HepG2 (cell line): ENCODE results near the gene ZBTB20. TPM values are rescaled to one million over a fixed set of nuclear protein-coding genes. Genes with fewer than 3 reads are reported as not detected.

Experiments used
- ATAC-seq: fragments of 200-7000 bp; cut with Tn5 transposase; 3 replicates; pipeline ENCODE4 v1.9.1; 2020; ENCODE audit warnings: mild to moderate bottlenecking, moderate library complexity
- BruUV-seq: library from RNA; stranded (reverse); fragments of 400-500 nt; replicated peaks from 2 replicates; lab custom pipeline; 2021; lab: Mats Ljungman, UMichigan
- CTCF ChIA-PET: fragments of 300-600 bp; formaldehyde crosslinking; extraction: SDS; loops from one replicate; lab custom pipeline; 2021; ENCODE audit warnings: low total read pairs, inconsistent platforms, low intra/inter-chr PET ratio; lab: Yijun Ruan, JAX
- POLR2A ChIA-PET: fragments of 350-600 bp; sonication (Branson Sonifier 250); formaldehyde crosslinking; loops from one replicate; lab custom pipeline; 2020; ENCODE audit warnings: antibody characterized with exemption, inconsistent platforms; lab: Yijun Ruan, JAX
- DNase-seq: peaks from one replicate; pipeline ENCODE4 v3.0.0-alpha.2; 2015; ENCODE audit warnings: low spot score
- FAIRE-seq: peaks from 3 replicates; lab custom pipeline; 2011; peaks lifted over from hg19 to GRCh38; lab: Jason Lieb, UNC
- H2AFZ ChIP-seq: one replicate; pipeline ENCODE4 v1.6.1; 2011; ENCODE audit warnings: low read length, inconsistent platforms
- H3K27ac ChIP-seq: fragments of 300-600 bp; 3 replicates; pipeline ENCODE4 v1.8.0; 2011; ENCODE audit warnings: mixed run types, mild to moderate bottlenecking, mixed read lengths, low read length, inconsistent platforms; ENCODE audit not compliant: insufficient read depth; ENCODE audit errors: extremely low read length
- H3K27me3 ChIP-seq, 2 experiments: fragments of 200-600 bp in 1 of 2; 2 replicates in 1 of 2; 3 replicates in 1 of 2; pipeline versions ENCODE4 v1.6.0 to v1.8.0; 2011; ENCODE audit warnings: low read length in 2 of 2, mild to moderate bottlenecking in 2 of 2, moderate library complexity in 2 of 2, inconsistent platforms in 1 of 2; ENCODE audit not compliant: insufficient read depth in 2 of 2, control insufficient read depth in 1 of 2
- H3K36me3 ChIP-seq, 2 experiments: fragments of 200-600 bp in 1 of 2; replicated peaks in 1 of 2; 2 replicates in 1 of 2; 3 replicates in 1 of 2; pipeline versions ENCODE4 v1.5.1 to v1.8.0; 2011; ENCODE audit warnings: low read length in 2 of 2, inconsistent platforms in 1 of 2; ENCODE audit not compliant: insufficient read depth in 2 of 2, control insufficient read depth in 1 of 2
- H3K4me1 ChIP-seq: 2 replicates; pipeline ENCODE4 v1.5.1; 2012; ENCODE audit warnings: low read length, inconsistent platforms; ENCODE audit not compliant: insufficient read depth
- H3K4me2 ChIP-seq: 2 replicates; pipeline ENCODE4 v1.6.0; 2011; ENCODE audit warnings: low read depth, low read length, inconsistent platforms
- H3K4me3 ChIP-seq, 3 experiments: fragments of 200-600 bp in 1 of 3; sonication (generic), shearing (Covaris generic) in 1 of 3; replicated peaks in 1 of 3; 2 replicates each; pipeline ENCODE4 v1.5.1; 2011 to 2016; ENCODE audit warnings: low read length in 3 of 3, inconsistent platforms in 2 of 3, low read depth in 2 of 3, mild to moderate bottlenecking in 2 of 3, control low read depth in 1 of 3, mixed read lengths in 1 of 3; ENCODE audit not compliant: insufficient read depth in 1 of 3
- H3K79me2 ChIP-seq: one replicate; pipeline ENCODE4 v1.6.1; 2011; ENCODE audit warnings: low read length, inconsistent platforms; ENCODE audit not compliant: insufficient read depth
- H3K9ac ChIP-seq: 2 replicates; pipeline ENCODE4 v1.6.0; 2011; ENCODE audit warnings: mild to moderate bottlenecking, low read depth, low read length, inconsistent platforms; ENCODE audit not compliant: insufficient read depth
- H3K9me3 ChIP-seq: 2 replicates; pipeline ENCODE4 v1.5.1; 2012; ENCODE audit warnings: mild to moderate bottlenecking, low read length
- H4K20me1 ChIP-seq: 2 replicates; pipeline ENCODE4 v1.6.0; 2011; ENCODE audit warnings: inconsistent platforms, mild to moderate bottlenecking, low read length, moderate library complexity; ENCODE audit not compliant: insufficient read depth
- GATA4 ChIP-seq: sonication (generic); IDR thresholded peaks from 2 replicates; pipeline ENCODE4 v1.6.1; 2016; ENCODE audit warnings: antibody characterized with exemption, low read depth, borderline replicate concordance
- GATAD1 ChIP-seq: IDR thresholded peaks from 2 replicates; pipeline ENCODE4 v1.6.1; 2016; ENCODE audit warnings: missing genetic modification reagents, missing compliant biosample characterization
- HNRNPH1 ChIP-seq: fragments of 200-400 bp; formaldehyde crosslinking; optimal IDR thresholded peaks from 2 replicates; pipeline ENCODE3; 2017; ENCODE audit warnings: mild to moderate bottlenecking, low read depth, low read length
- POLR2A ChIP-seq, 2 experiments: IDR thresholded peaks; 2 replicates each; pipeline ENCODE4 v1.6.1; 2011; ENCODE audit warnings: low read depth in 2 of 2, low read length in 2 of 2, mild to moderate bottlenecking in 1 of 2, moderate library complexity in 1 of 2; ENCODE audit not compliant: insufficient read depth in 1 of 2
- RBFOX2 ChIP-seq: fragments of 200-400 bp; formaldehyde crosslinking; IDR thresholded peaks from 2 replicates; pipeline ENCODE4 v1.6.1; 2017; ENCODE audit warnings: low read depth, mild to moderate bottlenecking, low read length
- SCMH1 ChIP-seq: sonication (generic); formaldehyde crosslinking; IDR thresholded peaks from 2 replicates; pipeline ENCODE4 v1.9.0; 2021; ENCODE audit warnings: missing genetic modification reagents, mild to moderate bottlenecking, borderline replicate concordance
- SMAD1 ChIP-seq: sonication (generic); formaldehyde crosslinking; IDR thresholded peaks from 2 replicates; pipeline ENCODE4 v1.4.0; 2020; ENCODE audit warnings: missing genetic modification reagents, low read depth, mild to moderate bottlenecking, borderline replicate concordance
- ZEB1 ChIP-seq: IDR thresholded peaks from 2 replicates; pipeline ENCODE4 v1.6.1; 2012; ENCODE audit warnings: mild to moderate bottlenecking, low read depth, inconsistent platforms; ENCODE audit not compliant: insufficient replicate concordance
- ZFP1 ChIP-seq: IDR thresholded peaks from 2 replicates; pipeline ENCODE4 v1.6.1; 2016
- ZFP37 ChIP-seq: sonication (generic); formaldehyde crosslinking; IDR thresholded peaks from 2 replicates; pipeline ENCODE4 v1.4.0; 2020; ENCODE audit warnings: missing genetic modification reagents, borderline replicate concordance
- ZFP41 ChIP-seq: sonication (generic); formaldehyde crosslinking; IDR thresholded peaks from 2 replicates; pipeline ENCODE4 v1.4.0; 2020; ENCODE audit warnings: mild to moderate bottlenecking, missing genetic modification reagents, borderline replicate concordance
- ZNF143 ChIP-seq: sonication (generic); formaldehyde crosslinking; IDR thresholded peaks from 2 replicates; pipeline ENCODE4 v1.4.0; 2020; ENCODE audit warnings: missing genetic modification reagents
- ZNF253 ChIP-seq: sonication (generic); formaldehyde crosslinking; IDR thresholded peaks from 2 replicates; pipeline ENCODE4 v1.8.0; 2022; ENCODE audit warnings: mild to moderate bottlenecking, missing genetic modification reagents, borderline replicate concordance
- ZNF569 ChIP-seq: sonication (generic); formaldehyde crosslinking; IDR thresholded peaks from 2 replicates; pipeline ENCODE4 v1.5.0; 2020; ENCODE audit warnings: mild to moderate bottlenecking, missing genetic modification reagents, moderate library complexity, borderline replicate concordance
- ZSCAN29 ChIP-seq: sonication (generic); formaldehyde crosslinking; conservative IDR thresholded peaks from 2 replicates; pipeline ENCODE4 v1.4.0; 2020; ENCODE audit warnings: mild to moderate bottlenecking, missing genetic modification reagents
- WGBS: methylation state at CpG from one replicate; pipeline ENCODE4 v1.1.6; 2017; ENCODE audit warnings: low lambda C conversion rate; 5-methylcytosine and 5-hydroxymethylcytosine counted together
- in situ Hi-C: cut with HindIII; loops from 2 replicates; pipeline ENCODE4 v1.10.0; 2017; ENCODE audit warnings: low pct_unique_long_range_greater_than_20kb; ENCODE audit not compliant: extremely low pct_ligation_motif_present
- intact Hi-C: fragments of 100-400 bp; cut with micrococcal nuclease; formaldehyde crosslinking; loops from one replicate; pipeline ENCODE4 v1.10.0; 2022; ENCODE audit not compliant: unreplicated experiment
- polyA plus RNA-seq, 8 experiments: library from polyadenylated mRNA; depleted of rRNA in 3 of 8; stranded (reverse) in 7 of 8; unstranded in 1 of 8; fragments of >200 nt; fragmentation: Illumina TruSeq in 4 of 8; extraction: Trizol in 4 of 8; gene quantifications; 2 replicates each; pipeline versions ENCODE4 v1.2.1 to v1.2.3, GENCODE V29; 2011 to 2016; ENCODE audit warnings: low read depth in 4 of 8, missing spikeins in 1 of 8, mixed read lengths in 1 of 8; ENCODE audit not compliant: insufficient read depth in 1 of 8
- total RNA-seq, 5 experiments: library from RNA; depleted of rRNA; stranded (reverse); fragments of >200 nt; fragmentation: Illumina TruSeq; extraction: Trizol; gene quantifications; 2 replicates each; pipeline ENCODE4 v1.2.3, GENCODE V29; 2016; ENCODE audit warnings: low read depth in 1 of 5
- TF ChIP-seq, protein P1 (sequence below): sonication (generic); formaldehyde crosslinking; IDR thresholded peaks from 2 replicates; pipeline ENCODE4 v1.5.1; 2020; ENCODE audit warnings: mild to moderate bottlenecking, missing genetic modification reagents, moderate library complexity
- TF ChIP-seq, protein P2 (sequence below): sonication (generic); formaldehyde crosslinking; IDR thresholded peaks from 2 replicates; pipeline ENCODE4 v1.4.0; 2020; ENCODE audit warnings: mild to moderate bottlenecking, missing genetic modification reagents
- TF ChIP-seq, protein P3 (sequence below): IDR thresholded peaks from 2 replicates; pipeline ENCODE4 v1.6.1; 2018; ENCODE audit warnings: missing genetic modification reagents

Gene ZBTB20
- total and polyA plus RNA-seq, 2 of the 13 experiments (the other 11 are each of a cell fraction or from before 2014, with no cell fraction given), result 1.9 to 8.8 TPM

DNA sequence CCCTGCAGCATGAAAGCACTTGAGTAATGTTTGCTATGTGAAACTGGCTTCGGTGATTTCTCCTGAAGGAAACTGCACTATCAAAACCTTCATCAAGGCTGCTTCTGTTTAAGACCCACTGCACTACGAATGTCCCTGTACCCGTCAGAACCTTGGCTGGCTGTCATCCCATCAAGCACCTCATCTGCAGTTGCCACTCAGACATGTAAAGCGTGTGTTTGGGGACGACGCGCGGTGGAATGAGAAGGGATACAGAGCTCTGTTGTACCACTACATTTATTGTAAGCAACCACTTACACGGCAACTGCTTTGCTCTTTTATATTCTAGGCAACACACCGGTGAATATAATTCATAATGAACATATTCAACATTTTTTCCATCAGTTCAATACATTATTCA, 705.7 kb downstream of the ZBTB20 start:
- POLR2A ChIA-PET, result no interaction called here
- no TSS peak for BruUV-seq
- FAIRE-seq (no peak), ATAC-seq (no peak), DNase-seq (no peak)
- no peak overlapping the region for H3K4me3 ChIP-seq
- H3K27me3 ChIP-seq, result no peaks in the 10 kb centered on the region
- H4K20me1 ChIP-seq, result no peaks in the 10 kb centered on the region; the same call in 1 of the 2 replicates
- CTCF ChIA-PET, result no interaction called here
- no peak overlapping the region for H3K9ac ChIP-seq
- in situ Hi-C loops (no loop called here), intact Hi-C loops (no loop called here)
- H3K79me2 ChIP-seq, result no peaks in the 10 kb centered on the region
- H3K9me3 ChIP-seq, result no peaks in the 10 kb centered on the region
- no peaks in the 10 kb centered on the region for H3K4me1 ChIP-seq
- no peak overlapping the region for H3K27ac ChIP-seq
- H3K36me3 ChIP-seq, result no peaks in the 10 kb centered on the region
- H2AFZ ChIP-seq, result no peak overlapping the region
- H3K4me2 ChIP-seq, result no peak overlapping the region
- WGBS, result 91% methylated on average over 10 of the region's 10 CpGs
- TF ChIP-seq RBFOX2 (no peak), HNRNPH1 (no peak), SCMH1 (CRISPR knock-in tag) (no peak), ZEB1 (no peak), GATAD1 (CRISPR knock-in tag) (no peak), ZNF569 (CRISPR knock-in tag) (no peak), ZFP41 (CRISPR knock-in tag) (no peak), ZSCAN29 (CRISPR knock-in tag) (no peak), ZNF143 (no peak), ZNF253 (no peak), ZFP1 (CRISPR knock-in tag) (no peak), POLR2A (IDR thresholded peaks at IDR 0.05; ENCODE audit: insufficient read depth in 1 of 2, low read depth in 2 of 2, low read length in 2 of 2) (no peak), GATA4 (no peak), SMAD1 (CRISPR knock-in tag) (no peak), ZFP37 (CRISPR knock-in tag) (no peak)
- TF ChIP-seq, protein P1, sequence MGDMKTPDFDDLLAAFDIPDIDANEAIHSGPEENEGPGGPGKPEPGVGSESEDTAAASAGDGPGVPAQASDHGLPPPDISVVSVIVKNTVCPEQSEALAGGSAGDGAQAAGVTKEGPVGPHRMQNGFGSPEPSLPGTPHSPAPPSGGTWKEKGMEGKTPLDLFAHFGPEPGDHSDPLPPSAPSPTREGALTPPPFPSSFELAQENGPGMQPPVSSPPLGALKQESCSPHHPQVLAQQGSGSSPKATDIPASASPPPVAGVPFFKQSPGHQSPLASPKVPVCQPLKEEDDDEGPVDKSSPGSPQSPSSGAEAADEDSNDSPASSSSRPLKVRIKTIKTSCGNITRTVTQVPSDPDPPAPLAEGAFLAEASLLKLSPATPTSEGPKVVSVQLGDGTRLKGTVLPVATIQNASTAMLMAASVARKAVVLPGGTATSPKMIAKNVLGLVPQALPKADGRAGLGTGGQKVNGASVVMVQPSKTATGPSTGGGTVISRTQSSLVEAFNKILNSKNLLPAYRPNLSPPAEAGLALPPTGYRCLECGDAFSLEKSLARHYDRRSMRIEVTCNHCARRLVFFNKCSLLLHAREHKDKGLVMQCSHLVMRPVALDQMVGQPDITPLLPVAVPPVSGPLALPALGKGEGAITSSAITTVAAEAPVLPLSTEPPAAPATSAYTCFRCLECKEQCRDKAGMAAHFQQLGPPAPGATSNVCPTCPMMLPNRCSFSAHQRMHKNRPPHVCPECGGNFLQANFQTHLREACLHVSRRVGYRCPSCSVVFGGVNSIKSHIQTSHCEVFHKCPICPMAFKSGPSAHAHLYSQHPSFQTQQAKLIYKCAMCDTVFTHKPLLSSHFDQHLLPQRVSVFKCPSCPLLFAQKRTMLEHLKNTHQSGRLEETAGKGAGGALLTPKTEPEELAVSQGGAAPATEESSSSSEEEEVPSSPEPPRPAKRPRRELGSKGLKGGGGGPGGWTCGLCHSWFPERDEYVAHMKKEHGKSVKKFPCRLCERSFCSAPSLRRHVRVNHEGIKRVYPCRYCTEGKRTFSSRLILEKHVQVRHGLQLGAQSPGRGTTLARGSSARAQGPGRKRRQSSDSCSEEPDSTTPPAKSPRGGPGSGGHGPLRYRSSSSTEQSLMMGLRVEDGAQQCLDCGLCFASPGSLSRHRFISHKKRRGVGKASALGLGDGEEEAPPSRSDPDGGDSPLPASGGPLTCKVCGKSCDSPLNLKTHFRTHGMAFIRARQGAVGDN (CRISPR knock-in tag), result no peak
- TF ChIP-seq, protein P2, sequence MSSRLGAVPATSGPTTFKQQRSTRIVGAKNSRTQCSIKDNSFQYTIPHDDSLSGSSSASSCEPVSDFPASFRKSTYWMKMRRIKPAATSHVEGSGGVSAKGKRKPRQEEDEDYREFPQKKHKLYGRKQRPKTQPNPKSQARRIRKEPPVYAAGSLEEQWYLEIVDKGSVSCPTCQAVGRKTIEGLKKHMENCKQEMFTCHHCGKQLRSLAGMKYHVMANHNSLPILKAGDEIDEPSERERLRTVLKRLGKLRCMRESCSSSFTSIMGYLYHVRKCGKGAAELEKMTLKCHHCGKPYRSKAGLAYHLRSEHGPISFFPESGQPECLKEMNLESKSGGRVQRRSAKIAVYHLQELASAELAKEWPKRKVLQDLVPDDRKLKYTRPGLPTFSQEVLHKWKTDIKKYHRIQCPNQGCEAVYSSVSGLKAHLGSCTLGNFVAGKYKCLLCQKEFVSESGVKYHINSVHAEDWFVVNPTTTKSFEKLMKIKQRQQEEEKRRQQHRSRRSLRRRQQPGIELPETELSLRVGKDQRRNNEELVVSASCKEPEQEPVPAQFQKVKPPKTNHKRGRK (CRISPR knock-in tag), result no peak
- TF ChIP-seq, protein P3, sequence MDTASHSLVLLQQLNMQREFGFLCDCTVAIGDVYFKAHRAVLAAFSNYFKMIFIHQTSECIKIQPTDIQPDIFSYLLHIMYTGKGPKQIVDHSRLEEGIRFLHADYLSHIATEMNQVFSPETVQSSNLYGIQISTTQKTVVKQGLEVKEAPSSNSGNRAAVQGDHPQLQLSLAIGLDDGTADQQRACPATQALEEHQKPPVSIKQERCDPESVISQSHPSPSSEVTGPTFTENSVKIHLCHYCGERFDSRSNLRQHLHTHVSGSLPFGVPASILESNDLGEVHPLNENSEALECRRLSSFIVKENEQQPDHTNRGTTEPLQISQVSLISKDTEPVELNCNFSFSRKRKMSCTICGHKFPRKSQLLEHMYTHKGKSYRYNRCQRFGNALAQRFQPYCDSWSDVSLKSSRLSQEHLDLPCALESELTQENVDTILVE (CRISPR knock-in tag), result no peak
